Measurements from ENCODE around the gene ZNF862.
A peak's percentile ranks its signal among the peaks of the same experiment; 100 is the strongest.

ZNF862 gene

GRCh38 chr7:149849174-149849573 is 11.0 kb downstream of the ZNF862 start:
- H3K4me1 ChIP-seq (ENCODE audit: control insufficient read depth in 2 of 2, insufficient read depth in 1 of 2, low read depth in 1 of 2, low read length in 2 of 2) = peaks cover 0 to 2% of the 10 kb centered on the region in 2 donors
- no peak overlapping the region for H3K18ac ChIP-seq (ENCODE audit: low read length)
- no peaks in the 10 kb centered on the region for H3K9me3 ChIP-seq (replicated peaks in 1 of 2; ENCODE audit: control insufficient read depth in 2 of 2, insufficient read depth in 1 of 2, low read depth in 1 of 2, low read length in 2 of 2)
- no peak overlapping the region for H3K23ac ChIP-seq (ENCODE audit: low read depth, low read length, poor library complexity)
- no peak overlapping the region for H3K4me2 ChIP-seq (ENCODE audit: insufficient read depth, low read length, poor library complexity, severe bottlenecking)
- H3K27ac ChIP-seq (replicated peaks; ENCODE audit: low read length) = no peak overlapping the region
- H3K4ac ChIP-seq (ENCODE audit: low read length) = no peak overlapping the region
- no peak overlapping the region for H4K91ac ChIP-seq (ENCODE audit: low read depth, low read length, poor library complexity)
- H2BK12ac ChIP-seq (ENCODE audit: low read length) = no peak overlapping the region
- no peak overlapping the region for H2BK15ac ChIP-seq (ENCODE audit: low read length)
- no peak overlapping the region for H2BK120ac ChIP-seq (ENCODE audit: low read depth, low read length)
- H3K14ac ChIP-seq (ENCODE audit: low read length) = no peak overlapping the region
- H2AFZ ChIP-seq (ENCODE audit: low read length) = no peak overlapping the region
- DNase-seq (ENCODE audit: low spot score) = no peak
- H2BK5ac ChIP-seq (ENCODE audit: low read length) = no peak overlapping the region
- H3K79me1 ChIP-seq (ENCODE audit: low read depth, low read length) = no peaks in the 10 kb centered on the region
- H3K9ac ChIP-seq (ENCODE audit: low read depth, low read length, poor library complexity) = no peak overlapping the region
- no peak overlapping the region for H4K8ac ChIP-seq (ENCODE audit: low read depth, low read length)
- WGBS, 2 donors (ENCODE audit: extremely low coverage in 2 of 2, insufficient read length in 2 of 2, insufficient replicate concordance in 1 of 2) = no CpG with 5 or more reads among the region's 6 CpGs
- no peaks in the 10 kb centered on the region for H3K27me3 ChIP-seq (ENCODE audit: control insufficient read depth in 3 of 3, insufficient read depth in 3 of 3, low read depth in 1 of 3, low read length in 3 of 3)
- peaks cover 0 to 13% of the 10 kb centered on the region in 2 donors for H3K36me3 ChIP-seq (replicated peaks in 1 of 2; ENCODE audit: control insufficient read depth in 2 of 2, insufficient read depth in 2 of 2, low read length in 2 of 2)
- no peak overlapping the region for H3K4me3 ChIP-seq (ENCODE audit: low read length in 2 of 2)
- no peak overlapping the region for H2AK5ac ChIP-seq (ENCODE audit: low read depth, low read length)

GRCh38 chr7:149850007-149850594 is 11.9 kb downstream of the ZNF862 start:
- peak overlapping the region; percentile 6 for H3K23ac ChIP-seq (ENCODE audit: low read depth, low read length, poor library complexity)
- H3K27ac ChIP-seq (replicated peaks; ENCODE audit: low read length) = no peak overlapping the region
- H3K9me3 ChIP-seq (replicated peaks in 1 of 2; ENCODE audit: control insufficient read depth in 2 of 2, insufficient read depth in 1 of 2, low read depth in 1 of 2, low read length in 2 of 2) = no peaks in the 10 kb centered on the region
- no peaks in the 10 kb centered on the region for H3K27me3 ChIP-seq (ENCODE audit: control insufficient read depth in 3 of 3, insufficient read depth in 3 of 3, low read depth in 1 of 3, low read length in 3 of 3)
- no peak overlapping the region for H2BK120ac ChIP-seq (ENCODE audit: low read depth, low read length)
- no peak overlapping the region for H3K18ac ChIP-seq (ENCODE audit: low read length)
- no peak overlapping the region for H4K91ac ChIP-seq (ENCODE audit: low read depth, low read length, poor library complexity)
- H3K4me1 ChIP-seq (ENCODE audit: control insufficient read depth in 2 of 2, insufficient read depth in 1 of 2, low read depth in 1 of 2, low read length in 2 of 2) = peaks cover 6 to 9% of the 10 kb centered on the region in 2 donors
- no peak overlapping the region for H3K14ac ChIP-seq (ENCODE audit: low read length)
- H2BK5ac ChIP-seq (ENCODE audit: low read length) = no peak overlapping the region
- DNase-seq (ENCODE audit: low spot score) = no peak
- no peak overlapping the region for H3K4ac ChIP-seq (ENCODE audit: low read length)
- no peak overlapping the region for H2AFZ ChIP-seq (ENCODE audit: low read length)
- no peak overlapping the region for H2BK12ac ChIP-seq (ENCODE audit: low read length)
- H3K4me3 ChIP-seq (ENCODE audit: low read length in 2 of 2) = no peak overlapping the region
- no peaks in the 10 kb centered on the region for H3K79me1 ChIP-seq (ENCODE audit: low read depth, low read length)
- H2AK5ac ChIP-seq (ENCODE audit: low read depth, low read length) = no peak overlapping the region
- no CpG with 5 or more reads among the region's 16 CpGs for WGBS, 2 donors (ENCODE audit: extremely low coverage in 2 of 2, insufficient read length in 2 of 2, insufficient replicate concordance in 1 of 2)
- H3K36me3 ChIP-seq (replicated peaks in 1 of 2; ENCODE audit: control insufficient read depth in 2 of 2, insufficient read depth in 2 of 2, low read length in 2 of 2) = peaks cover 0 to 13% of the 10 kb centered on the region in 2 donors
- H2BK15ac ChIP-seq (ENCODE audit: low read length) = no peak overlapping the region
- no peak overlapping the region for H4K8ac ChIP-seq (ENCODE audit: low read depth, low read length)
- peak overlapping the region; percentile 3 for H3K9ac ChIP-seq (ENCODE audit: low read depth, low read length, poor library complexity)
- no peak overlapping the region for H3K4me2 ChIP-seq (ENCODE audit: insufficient read depth, low read length, poor library complexity, severe bottlenecking)

GRCh38 chr7:149850716-149851115 is 12.5 kb downstream of the ZNF862 start:
- H3K9ac ChIP-seq (ENCODE audit: low read depth, low read length, poor library complexity) = no peak overlapping the region
- H3K9me3 ChIP-seq (replicated peaks in 1 of 2; ENCODE audit: control insufficient read depth in 2 of 2, insufficient read depth in 1 of 2, low read depth in 1 of 2, low read length in 2 of 2) = no peaks in the 10 kb centered on the region
- no peak overlapping the region for H3K14ac ChIP-seq (ENCODE audit: low read length)

GRCh38 chr7:149851449-149851848 is 13.3 kb downstream of the ZNF862 start:
- Histone ChIP-seq H2BK5ac (ENCODE audit: low read length) (no peak overlapping the region), H2AK5ac (ENCODE audit: low read depth, low read length) (no peak overlapping the region), H2BK12ac (ENCODE audit: low read length) (no peak overlapping the region), H3K36me3 (replicated peaks in 1 of 2; ENCODE audit: control insufficient read depth in 2 of 2, insufficient read depth in 2 of 2, low read length in 2 of 2) (peaks cover 0 to 13% of the 10 kb centered on the region in 2 donors), H2BK120ac (ENCODE audit: low read depth, low read length) (no peak overlapping the region), H3K4me1 (ENCODE audit: control insufficient read depth in 2 of 2, insufficient read depth in 1 of 2, low read depth in 1 of 2, low read length in 2 of 2) (peaks cover 13 to 18% of the 10 kb centered on the region in 2 donors), H3K27me3 (ENCODE audit: control insufficient read depth in 3 of 3, insufficient read depth in 3 of 3, low read depth in 1 of 3, low read length in 3 of 3) (no peaks in the 10 kb centered on the region), H2AFZ (ENCODE audit: low read length) (no peak overlapping the region), H3K27ac (replicated peaks; ENCODE audit: low read length) (no peak overlapping the region), H2BK15ac (ENCODE audit: low read length) (no peak overlapping the region), H3K9me3 (replicated peaks in 1 of 2; ENCODE audit: control insufficient read depth in 2 of 2, insufficient read depth in 1 of 2, low read depth in 1 of 2, low read length in 2 of 2) (no peaks in the 10 kb centered on the region), H3K4ac (ENCODE audit: low read length) (no peak overlapping the region), H4K91ac (ENCODE audit: low read depth, low read length, poor library complexity) (no peak overlapping the region), H3K4me2 (ENCODE audit: insufficient read depth, low read length, poor library complexity, severe bottlenecking) (no peak overlapping the region), H3K14ac (ENCODE audit: low read length) (no peak overlapping the region), H3K23ac (ENCODE audit: low read depth, low read length, poor library complexity) (no peak overlapping the region), H3K18ac (ENCODE audit: low read length) (no peak overlapping the region), H3K79me1 (ENCODE audit: low read depth, low read length) (no peaks in the 10 kb centered on the region), H3K9ac (ENCODE audit: low read depth, low read length, poor library complexity) (no peak overlapping the region), H4K8ac (ENCODE audit: low read depth, low read length) (no peak overlapping the region), H3K4me3 (ENCODE audit: low read length in 2 of 2) (no peak overlapping the region)
- WGBS, 2 donors (ENCODE audit: extremely low coverage in 2 of 2, insufficient read length in 2 of 2, insufficient replicate concordance in 1 of 2) = no CpG with 5 or more reads among the region's 9 CpGs
- DNase-seq (ENCODE audit: low spot score) = no peak

More at GRCh38 chr7:149850716-149851115, 12.5 kb downstream of the ZNF862 start:
- no peak overlapping the region for H3K27ac ChIP-seq (replicated peaks; ENCODE audit: low read length)
- H2BK15ac ChIP-seq (ENCODE audit: low read length) = no peak overlapping the region
- no peak overlapping the region for H2BK5ac ChIP-seq (ENCODE audit: low read length)
- H3K18ac ChIP-seq (ENCODE audit: low read length) = no peak overlapping the region
- no peak overlapping the region for H3K4me3 ChIP-seq (ENCODE audit: low read length in 2 of 2)
- no peak overlapping the region for H2AK5ac ChIP-seq (ENCODE audit: low read depth, low read length)
- WGBS, 2 donors (ENCODE audit: extremely low coverage in 2 of 2, insufficient read length in 2 of 2, insufficient replicate concordance in 1 of 2) = no CpG with 5 or more reads among the region's 4 CpGs
- H2BK12ac ChIP-seq (ENCODE audit: low read length) = peak overlapping the region; percentile 50
- no peak for DNase-seq (ENCODE audit: low spot score)
- H2BK120ac ChIP-seq (ENCODE audit: low read depth, low read length) = no peak overlapping the region
- no peak overlapping the region for H4K91ac ChIP-seq (ENCODE audit: low read depth, low read length, poor library complexity)
- no peak overlapping the region for H3K23ac ChIP-seq (ENCODE audit: low read depth, low read length, poor library complexity)
- peaks cover 12 to 15% of the 10 kb centered on the region in 2 donors for H3K4me1 ChIP-seq (ENCODE audit: control insufficient read depth in 2 of 2, insufficient read depth in 1 of 2, low read depth in 1 of 2, low read length in 2 of 2)
- no peaks in the 10 kb centered on the region for H3K79me1 ChIP-seq (ENCODE audit: low read depth, low read length)
- H3K4ac ChIP-seq (ENCODE audit: low read length) = no peak overlapping the region
- no peak overlapping the region for H4K8ac ChIP-seq (ENCODE audit: low read depth, low read length)
- H3K27me3 ChIP-seq (ENCODE audit: control insufficient read depth in 3 of 3, insufficient read depth in 3 of 3, low read depth in 1 of 3, low read length in 3 of 3) = no peaks in the 10 kb centered on the region
- H2AFZ ChIP-seq (ENCODE audit: low read length) = no peak overlapping the region
- H3K4me2 ChIP-seq (ENCODE audit: insufficient read depth, low read length, poor library complexity, severe bottlenecking) = no peak overlapping the region
- H3K36me3 ChIP-seq (replicated peaks in 1 of 2; ENCODE audit: control insufficient read depth in 2 of 2, insufficient read depth in 2 of 2, low read length in 2 of 2) = peaks cover 0 to 13% of the 10 kb centered on the region in 2 donors
